Loucy (cell line): ENCODE measurements around the gene RGS3.

Source experiments
- H2AFZ ChIP-seq: fragments of 200-600 bp; sonication (generic); 2 replicates; pipeline ENCODE4 v1.6.0; 2016; ENCODE audit warnings: antibody characterized with exemption, mild to moderate bottlenecking, low read length, moderate library complexity
- H3F3A ChIP-seq: fragments of 200-600 bp; 2 replicates; pipeline ENCODE4 v1.6.0; 2016; ENCODE audit warnings: antibody characterized with exemption, low read depth, mild to moderate bottlenecking
- H3K27me3 ChIP-seq: fragments of 200-600 bp; sonication (generic); 2 replicates; pipeline ENCODE4 v1.6.1; 2014; ENCODE audit warnings: low read length, mild to moderate bottlenecking; ENCODE audit not compliant: insufficient read depth, poor library complexity, severe bottlenecking
- H3K36me3 ChIP-seq: fragments of 200-600 bp; sonication (generic); 2 replicates; pipeline ENCODE4 v1.6.1; 2016; ENCODE audit warnings: low read length; ENCODE audit not compliant: insufficient read depth
- H3K4me1 ChIP-seq: fragments of 200-600 bp; sonication (generic); 2 replicates; pipeline ENCODE4 v1.5.1; 2014; ENCODE audit warnings: low read length, mild to moderate bottlenecking; ENCODE audit not compliant: insufficient read depth, poor library complexity, severe bottlenecking
- H3K4me2 ChIP-seq: fragments of 200-600 bp; sonication (generic); 2 replicates; pipeline ENCODE4 v1.6.0; 2014; ENCODE audit warnings: antibody characterized with exemption, low read length, low read depth, mild to moderate bottlenecking; ENCODE audit not compliant: poor library complexity, severe bottlenecking
- H3K4me3 ChIP-seq: fragments of 200-600 bp; sonication (generic); 2 replicates; pipeline ENCODE4 v1.5.1; 2014; ENCODE audit warnings: low read length, mild to moderate bottlenecking, mixed read lengths; ENCODE audit not compliant: poor library complexity, severe bottlenecking
- H3K79me2 ChIP-seq: fragments of 200-600 bp; sonication (generic); 2 replicates; pipeline ENCODE4 v1.6.1; 2014; ENCODE audit warnings: low read length; ENCODE audit not compliant: insufficient read depth
- H3K9ac ChIP-seq: fragments of 200-600 bp; sonication (generic); 2 replicates; pipeline ENCODE4 v1.6.0; 2014; ENCODE audit warnings: mild to moderate bottlenecking, low read depth, low read length, moderate library complexity; ENCODE audit not compliant: poor library complexity, severe bottlenecking
- H3K9me2 ChIP-seq: fragments of 200-600 bp; sonication (generic); replicated peaks from 2 replicates; pipeline ENCODE4 v1.6.1; 2016; ENCODE audit warnings: low read depth, low read length, mixed read lengths
- H3K9me3 ChIP-seq: fragments of 200-600 bp; sonication (generic); 2 replicates; pipeline ENCODE4 v1.6.1; 2014; ENCODE audit warnings: mild to moderate bottlenecking, antibody characterized with exemption, low read length, low read depth; ENCODE audit not compliant: insufficient read depth
- H4K20me1 ChIP-seq: fragments of 200-600 bp; sonication (generic); 2 replicates; pipeline ENCODE4 v1.6.0; 2014; ENCODE audit warnings: antibody characterized with exemption, low read length, mild to moderate bottlenecking; ENCODE audit not compliant: insufficient read depth, poor library complexity, severe bottlenecking
- EZH2phosphoT487 ChIP-seq: fragments of 200-600 bp; IDR thresholded peaks from 2 replicates; pipeline ENCODE4 v1.6.1; 2018; ENCODE audit warnings: antibody characterized with exemption, mild to moderate bottlenecking, moderate library complexity, borderline replicate concordance
- TF ChIP-seq, protein P1 (sequence below): fragments of 200-600 bp; sonication (generic); conservative IDR thresholded peaks from 2 replicates; pipeline ENCODE4 v1.5.1; 2014; ENCODE audit warnings: mild to moderate bottlenecking, antibody characterized with exemption, low read length

RGS3 gene

DNA sequence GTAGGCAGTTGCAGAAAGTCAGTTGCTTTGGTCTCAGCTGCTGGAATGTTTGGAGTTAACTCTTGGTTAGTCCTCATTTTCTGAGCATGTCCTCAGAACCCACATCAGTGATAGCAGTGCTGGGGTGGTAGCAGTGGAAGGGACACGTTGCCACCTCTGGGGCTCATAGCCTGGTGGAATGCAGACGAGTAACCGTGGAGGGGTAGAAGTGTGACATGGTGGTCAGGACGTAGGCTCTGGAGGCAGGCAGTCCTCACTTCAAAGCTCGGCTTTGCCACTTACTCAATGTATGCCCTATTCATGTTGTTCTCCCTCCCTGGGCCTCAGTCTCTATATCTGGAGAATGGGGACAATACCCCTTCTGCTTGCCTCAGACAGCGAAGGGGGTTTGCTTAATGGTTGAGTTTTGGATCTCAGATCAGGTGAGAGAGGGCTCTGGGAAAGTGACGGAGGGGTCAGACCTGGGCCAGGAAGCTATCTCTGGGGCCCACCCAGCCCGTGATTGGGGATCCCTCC, 62.8 kb downstream of the RGS3 start:
- Histone ChIP-seq H2AFZ (no peak overlapping the region), H3K27me3 (no peaks in the 10 kb centered on the region), H3K9me3 (no peaks in the 10 kb centered on the region), H3K4me1 (peaks cover 43% of the 10 kb centered on the region), H3F3A (no peaks in the 10 kb centered on the region; the same call in 1 of the 2 replicates), H3K4me2 (no peak overlapping the region), H3K9ac (no peak overlapping the region), H3K36me3 (peaks cover 13% of the 10 kb centered on the region; the same call in 1 of the 2 replicates), H3K4me3 (no peak overlapping the region), H4K20me1 (no peaks in the 10 kb centered on the region), H3K79me2 (peaks cover 17% of the 10 kb centered on the region; the same call in 1 of the 2 replicates), H3K9me2 (no peaks in the 10 kb centered on the region)
- TF ChIP-seq EZH2phosphoT487: no peak
- TF ChIP-seq, protein P1, sequence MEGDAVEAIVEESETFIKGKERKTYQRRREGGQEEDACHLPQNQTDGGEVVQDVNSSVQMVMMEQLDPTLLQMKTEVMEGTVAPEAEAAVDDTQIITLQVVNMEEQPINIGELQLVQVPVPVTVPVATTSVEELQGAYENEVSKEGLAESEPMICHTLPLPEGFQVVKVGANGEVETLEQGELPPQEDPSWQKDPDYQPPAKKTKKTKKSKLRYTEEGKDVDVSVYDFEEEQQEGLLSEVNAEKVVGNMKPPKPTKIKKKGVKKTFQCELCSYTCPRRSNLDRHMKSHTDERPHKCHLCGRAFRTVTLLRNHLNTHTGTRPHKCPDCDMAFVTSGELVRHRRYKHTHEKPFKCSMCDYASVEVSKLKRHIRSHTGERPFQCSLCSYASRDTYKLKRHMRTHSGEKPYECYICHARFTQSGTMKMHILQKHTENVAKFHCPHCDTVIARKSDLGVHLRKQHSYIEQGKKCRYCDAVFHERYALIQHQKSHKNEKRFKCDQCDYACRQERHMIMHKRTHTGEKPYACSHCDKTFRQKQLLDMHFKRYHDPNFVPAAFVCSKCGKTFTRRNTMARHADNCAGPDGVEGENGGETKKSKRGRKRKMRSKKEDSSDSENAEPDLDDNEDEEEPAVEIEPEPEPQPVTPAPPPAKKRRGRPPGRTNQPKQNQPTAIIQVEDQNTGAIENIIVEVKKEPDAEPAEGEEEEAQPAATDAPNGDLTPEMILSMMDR: no peak

DNA sequence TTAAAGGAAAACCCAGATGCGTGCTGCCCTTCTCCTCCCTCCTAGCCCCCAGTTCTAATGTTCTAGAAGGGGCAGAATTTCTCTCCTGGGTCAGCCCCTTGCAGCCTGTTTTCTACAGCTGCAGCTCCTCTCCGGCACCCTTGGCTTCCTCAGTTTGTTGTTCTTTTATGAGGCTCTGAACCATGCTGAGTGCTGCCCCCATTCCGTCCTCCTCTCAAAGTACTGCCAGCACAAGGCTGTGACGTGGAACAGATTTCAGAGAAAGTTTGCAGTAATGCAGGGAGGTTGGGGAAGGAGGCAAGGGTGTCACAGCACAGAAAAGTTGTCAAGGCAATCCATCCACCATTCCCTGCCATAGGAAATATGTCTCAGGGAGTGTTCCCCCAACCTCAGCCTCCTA, 63.3 kb downstream of the RGS3 start:
- H3K36me3 ChIP-seq: peaks cover 13% of the 10 kb centered on the region; the same call in 1 of the 2 replicates
- no peaks in the 10 kb centered on the region for H3K9me3 ChIP-seq
- no peaks in the 10 kb centered on the region for H4K20me1 ChIP-seq
- no peaks in the 10 kb centered on the region for H3K9me2 ChIP-seq
- H3K4me3 ChIP-seq: no peak overlapping the region
- H2AFZ ChIP-seq: no peak overlapping the region
- H3K79me2 ChIP-seq: peaks cover 17% of the 10 kb centered on the region; the same call in 1 of the 2 replicates
- H3K9ac ChIP-seq: no peak overlapping the region
- H3F3A ChIP-seq: no peaks in the 10 kb centered on the region; the same call in 1 of the 2 replicates
- no peak for TF ChIP-seq EZH2phosphoT487
- TF ChIP-seq, protein P1: no peak
- peaks cover 37% of the 10 kb centered on the region for H3K4me1 ChIP-seq
- no peaks in the 10 kb centered on the region for H3K27me3 ChIP-seq
- no peak overlapping the region for H3K4me2 ChIP-seq

DNA sequence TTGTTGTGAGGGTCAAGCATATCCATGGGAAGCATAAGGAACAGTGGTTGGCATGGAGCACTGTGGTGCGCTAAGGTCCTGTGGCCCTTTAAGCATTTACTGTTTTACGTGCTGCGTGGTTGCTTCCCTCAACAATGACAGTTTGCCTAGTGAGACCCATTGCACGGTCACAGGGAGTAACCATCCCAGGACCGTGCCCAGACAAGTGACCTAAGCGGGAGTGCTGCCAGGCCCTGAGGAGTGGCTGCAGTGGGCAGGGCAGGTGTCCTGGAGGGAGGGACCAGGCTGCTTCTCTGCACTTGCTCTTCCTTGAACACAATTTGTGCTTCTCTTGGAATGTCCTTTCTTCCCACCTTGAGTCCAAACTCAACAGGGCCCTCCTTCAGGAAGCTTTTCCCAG, 64.6 kb downstream of the RGS3 start:
- Histone ChIP-seq H3K4me1 (peaks cover 25% of the 10 kb centered on the region), H3F3A (no peaks in the 10 kb centered on the region; the same call in 1 of the 2 replicates), H3K9me2 (no peaks in the 10 kb centered on the region), H3K9me3 (no peaks in the 10 kb centered on the region), H2AFZ (no peak overlapping the region), H3K27me3 (no peaks in the 10 kb centered on the region), H4K20me1 (no peaks in the 10 kb centered on the region), H3K79me2 (peaks cover 17% of the 10 kb centered on the region; the same call in 1 of the 2 replicates), H3K9ac (no peak overlapping the region), H3K4me2 (no peak overlapping the region), H3K36me3 (peaks cover 20% of the 10 kb centered on the region; the same call in 1 of the 2 replicates), H3K4me3 (no peak overlapping the region)
- TF ChIP-seq, protein P1: no peak
- no peak for TF ChIP-seq EZH2phosphoT487
